ENCODE measurements around the gene FGF18. TPM values are rescaled to one million over a fixed set of nuclear protein-coding genes. Genes with fewer than 3 reads are reported as not detected.

Gene FGF18
- total RNA-seq, 1 donor from 2014 or later: 0.06 TPM

DNA sequence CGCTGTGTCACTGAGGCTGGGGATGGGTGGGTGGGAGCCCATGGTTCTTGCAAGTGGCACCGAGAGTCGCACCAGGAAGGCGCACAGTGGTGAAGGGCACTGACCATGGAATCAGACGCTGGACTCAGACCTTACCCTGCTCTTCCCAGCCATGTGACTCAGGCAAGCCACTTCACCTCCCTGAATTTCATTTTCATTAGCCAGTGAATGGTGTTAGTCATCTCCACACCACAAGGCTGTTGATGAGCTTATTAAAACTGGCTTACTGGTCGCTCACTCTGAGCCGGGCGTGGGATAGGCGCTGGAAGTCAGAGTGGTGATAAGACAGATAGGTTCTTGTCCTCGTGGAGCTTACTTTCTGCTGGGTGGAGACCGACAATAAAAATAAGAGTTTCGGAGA is 25.1 kb downstream of the FGF18 start:
- Histone ChIP-seq H3K4me2 (no peak overlapping the region), H3K79me2 (ENCODE audit: low read depth) (no peaks in the 10 kb centered on the region), H2AFZ (replicated peaks) (no peak overlapping the region), H3K27ac (no peak overlapping the region), H3K9me3 (ENCODE audit: low read depth) (no peaks in the 10 kb centered on the region), H4K20me1 (ENCODE audit: low read depth) (no peaks in the 10 kb centered on the region), H3K9ac (no peak overlapping the region), H3F3A (ENCODE audit: low read depth) (no peaks in the 10 kb centered on the region), H3K36me3 (no peaks in the 10 kb centered on the region), H3K27me3 (peaks cover 10% of the 10 kb centered on the region), H3K4me1 (peaks cover 6% of the 10 kb centered on the region), H3K4me3 (no peak overlapping the region)
- H3K27ac Mint-ChIP-seq: no peak overlapping the region
- H3K4me1 Mint-ChIP-seq: peaks cover 50% of the 10 kb centered on the region
- no peak for TF ChIP-seq EZH2phosphoT487 (IDR thresholded peaks at IDR 0.05)
- no peak for TF ChIP-seq EZH2 (IDR thresholded peaks at IDR 0.05)
- no peaks in the 10 kb centered on the region for H3K36me3 Mint-ChIP-seq
- no peaks in the 10 kb centered on the region for H3K9me3 Mint-ChIP-seq
- H3K4me3 Mint-ChIP-seq: no peak overlapping the region
- H3K27me3 Mint-ChIP-seq (ENCODE audit: insufficient read depth, low read depth): peaks cover 8% of the 10 kb centered on the region
- no peak for DNase-seq (ENCODE audit: low spot score)

GRCh38 chr5:171445644-171446516 is 26.4 kb downstream of the FGF18 start:
- Mint-ChIP-seq H3K4me1 (peaks cover 50% of the 10 kb centered on the region), H3K4me3 (no peak overlapping the region), H3K9me3 (no peaks in the 10 kb centered on the region), H3K36me3 (no peaks in the 10 kb centered on the region), H3K27me3 (ENCODE audit: insufficient read depth, low read depth) (peaks cover 8% of the 10 kb centered on the region), H3K27ac (peak overlapping the region; percentile 40)
- Histone ChIP-seq H2AFZ (replicated peaks) (no peak overlapping the region), H3K9ac (no peak overlapping the region), H3K27ac (no peak overlapping the region), H3K9me3 (ENCODE audit: low read depth) (no peaks in the 10 kb centered on the region), H3F3A (ENCODE audit: low read depth) (peaks cover 5% of the 10 kb centered on the region), H4K20me1 (ENCODE audit: low read depth) (no peaks in the 10 kb centered on the region), H3K4me2 (no peak overlapping the region), H3K79me2 (ENCODE audit: low read depth) (no peaks in the 10 kb centered on the region), H3K36me3 (no peaks in the 10 kb centered on the region), H3K27me3 (peaks cover 22% of the 10 kb centered on the region), H3K4me1 (peaks cover 13% of the 10 kb centered on the region), H3K4me3 (no peak overlapping the region)
- no peak for DNase-seq (ENCODE audit: low spot score)
- TF ChIP-seq EZH2 (IDR thresholded peaks at IDR 0.05): no peak
- TF ChIP-seq EZH2phosphoT487 (IDR thresholded peaks at IDR 0.05): no peak
- no peak for TF ChIP-seq CTCF (IDR thresholded peaks at IDR 0.05)

- DNase-seq (ENCODE audit: low spot score): no peak
- no peak for TF ChIP-seq CTCF (IDR thresholded peaks at IDR 0.05)
- TF ChIP-seq EZH2phosphoT487 (IDR thresholded peaks at IDR 0.05): no peak
- TF ChIP-seq EZH2 (IDR thresholded peaks at IDR 0.05): no peak
- H3F3A ChIP-seq (ENCODE audit: low read depth): peaks cover 15% of the 10 kb centered on the region
- no peaks in the 10 kb centered on the region for H4K20me1 ChIP-seq (ENCODE audit: low read depth)
- peaks cover 10% of the 10 kb centered on the region for H3K27me3 Mint-ChIP-seq (ENCODE audit: insufficient read depth, low read depth)
- no peak overlapping the region for H2AFZ ChIP-seq (replicated peaks)
- H3K36me3 ChIP-seq: no peaks in the 10 kb centered on the region
- no peak overlapping the region for H3K4me3 ChIP-seq
- no peak overlapping the region for H3K27ac ChIP-seq
- H3K79me2 ChIP-seq (ENCODE audit: low read depth): no peaks in the 10 kb centered on the region
- no peak overlapping the region for H3K9ac ChIP-seq
- peaks cover 53% of the 10 kb centered on the region for H3K4me1 Mint-ChIP-seq
- H3K4me3 Mint-ChIP-seq: no peak overlapping the region
- no peak overlapping the region for H3K27ac Mint-ChIP-seq
- H3K9me3 Mint-ChIP-seq: no peaks in the 10 kb centered on the region
- H3K27me3 ChIP-seq: peaks cover 34% of the 10 kb centered on the region
- H3K9me3 ChIP-seq (ENCODE audit: low read depth): no peaks in the 10 kb centered on the region
- peaks cover 16% of the 10 kb centered on the region for H3K4me1 ChIP-seq
- H3K36me3 Mint-ChIP-seq: no peaks in the 10 kb centered on the region
- no peak overlapping the region for H3K4me2 ChIP-seq
Measured at GRCh38 chr5:171447226-171447625, 27.8 kb downstream of the FGF18 start.

- peaks cover 12% of the 10 kb centered on the region for H3K4me1 ChIP-seq
- H3K4me2 ChIP-seq: no peak overlapping the region
- peaks cover 3% of the 10 kb centered on the region for H3K36me3 Mint-ChIP-seq
- peaks cover 62% of the 10 kb centered on the region for H3K4me1 Mint-ChIP-seq
- H3K36me3 ChIP-seq: no peaks in the 10 kb centered on the region
- H3K4me3 ChIP-seq: no peak overlapping the region
- no peak overlapping the region for H3K27ac ChIP-seq
- H4K20me1 ChIP-seq (ENCODE audit: low read depth): no peaks in the 10 kb centered on the region
- no peak overlapping the region for H3K9ac ChIP-seq
- peak overlapping the region; percentile 30 for H3K4me3 Mint-ChIP-seq
- TF ChIP-seq CTCF (IDR thresholded peaks at IDR 0.05): no peak
- TF ChIP-seq EZH2 (IDR thresholded peaks at IDR 0.05): no peak
- TF ChIP-seq EZH2phosphoT487 (IDR thresholded peaks at IDR 0.05): no peak
- H3K27me3 ChIP-seq: peaks cover 34% of the 10 kb centered on the region
- no peak overlapping the region for H2AFZ ChIP-seq (replicated peaks)
- no peaks in the 10 kb centered on the region for H3K79me2 ChIP-seq (ENCODE audit: low read depth)
- H3K9me3 ChIP-seq (ENCODE audit: low read depth): no peaks in the 10 kb centered on the region
- H3K9me3 Mint-ChIP-seq: no peaks in the 10 kb centered on the region
- DNase-seq (ENCODE audit: low spot score): no peak
- H3F3A ChIP-seq (ENCODE audit: low read depth): peaks cover 15% of the 10 kb centered on the region
- no peak overlapping the region for H3K27ac Mint-ChIP-seq
- H3K27me3 Mint-ChIP-seq (ENCODE audit: insufficient read depth, low read depth): peaks cover 21% of the 10 kb centered on the region
Measured at GRCh38 chr5:171449426-171449825, 30.0 kb downstream of the FGF18 start.

All from neural progenitor cell (in vitro differentiated cells).